ENCODE results near the gene SHC4.

DNA sequence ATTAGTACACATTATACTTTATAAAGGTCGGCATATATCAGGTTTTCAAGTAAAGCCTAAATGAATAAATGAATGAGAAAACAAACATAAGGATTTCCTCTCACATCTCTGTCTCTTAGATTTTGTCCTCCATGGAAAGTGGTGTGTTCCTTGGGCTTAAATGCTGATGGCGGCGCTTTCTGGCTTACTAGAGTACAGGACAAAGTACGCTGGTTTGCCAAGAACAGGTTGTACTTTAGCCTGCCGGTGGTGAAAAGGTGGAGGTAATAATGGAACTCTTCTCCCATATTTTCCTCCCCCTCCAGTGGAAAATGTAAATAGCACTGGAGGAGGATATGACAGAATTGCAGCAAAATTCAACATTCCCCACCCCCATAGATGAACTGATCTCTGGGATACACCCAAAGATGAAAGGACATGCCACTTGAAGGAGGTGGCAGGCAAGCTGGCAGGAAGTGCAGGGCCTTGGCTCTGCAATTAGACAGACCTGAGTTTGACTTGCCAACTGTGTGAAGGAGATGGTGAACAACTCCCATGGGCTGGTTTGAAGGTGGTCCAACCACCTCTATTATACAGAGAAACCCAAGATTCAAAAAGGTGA is 182.1 kb downstream of the SHC4 start:
- TF ChIP-seq CTCF (conservative IDR thresholded peaks at IDR 0.05 in 1 of 2, IDR thresholded peaks at IDR 0.05 in 1 of 2; ENCODE audit: extremely low read depth in 1 of 2, insufficient read depth in 1 of 2, low read depth in 1 of 2, low read length in 2 of 2), result no peak
- TF ChIP-seq EZH2 (IDR thresholded peaks at IDR 0.05; ENCODE audit: borderline replicate concordance, low read length), result no peak
